Uterus (tissue), 2 donors: ENCODE data around the gene SRSF4.

Source experiments
- POLR2A ChIP-seq, 2 donors: fragments of 450-650 bp; IDR thresholded peaks; one replicate each; pipeline ENCODE4 v1.6.1; 2016; ENCODE audit warnings: antibody characterized with exemption in 2 of 2, mild to moderate bottlenecking in 1 of 2, moderate library complexity in 1 of 2
- TF ChIP-seq, protein P1 (sequence below), 4 experiments: fragments of 200-600 bp in 2 of 4; fragments of 450-650 bp in 2 of 4; sonication (generic) in 2 of 4; IDR thresholded peaks; one replicate each; pipeline ENCODE4 v1.5.1; 2016 to 2019; ENCODE audit warnings: antibody characterized with exemption in 4 of 4, mild to moderate bottlenecking in 2 of 4, moderate library complexity in 1 of 4

DNA sequence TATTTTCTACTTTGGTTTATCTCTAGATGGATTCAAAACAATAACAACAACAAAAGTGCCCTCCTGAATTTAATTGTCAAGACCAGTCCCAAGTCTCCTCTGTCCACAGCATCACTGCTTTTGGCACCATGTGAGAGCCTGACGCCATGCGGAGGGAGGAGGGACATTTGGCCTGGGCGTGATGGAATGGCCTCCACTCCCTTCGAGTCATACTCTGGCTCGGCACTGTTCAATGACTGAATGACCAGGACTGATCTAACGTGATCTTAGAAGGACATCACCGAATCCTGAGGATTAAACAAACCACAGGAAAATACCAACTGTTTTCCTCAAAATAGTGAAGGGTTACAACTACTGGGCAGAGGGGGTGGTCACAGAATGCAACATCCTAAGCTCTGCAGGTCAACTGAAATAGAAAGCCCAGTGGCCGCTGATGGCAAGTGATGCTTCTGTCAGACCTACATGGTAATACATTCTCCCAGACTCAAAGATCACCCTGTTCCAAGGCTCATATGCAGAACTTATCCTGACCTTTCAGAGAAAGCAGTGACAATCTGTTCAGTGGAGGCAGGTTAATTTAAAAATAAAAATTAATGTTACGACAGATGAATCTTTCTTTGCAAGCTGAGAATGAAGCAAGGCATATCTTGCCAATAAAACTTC lies 19.1 kb downstream of the SRSF4 start:
- TF ChIP-seq POLR2A (IDR thresholded peaks at IDR 0.05) = no peak
- TF ChIP-seq, protein P1, sequence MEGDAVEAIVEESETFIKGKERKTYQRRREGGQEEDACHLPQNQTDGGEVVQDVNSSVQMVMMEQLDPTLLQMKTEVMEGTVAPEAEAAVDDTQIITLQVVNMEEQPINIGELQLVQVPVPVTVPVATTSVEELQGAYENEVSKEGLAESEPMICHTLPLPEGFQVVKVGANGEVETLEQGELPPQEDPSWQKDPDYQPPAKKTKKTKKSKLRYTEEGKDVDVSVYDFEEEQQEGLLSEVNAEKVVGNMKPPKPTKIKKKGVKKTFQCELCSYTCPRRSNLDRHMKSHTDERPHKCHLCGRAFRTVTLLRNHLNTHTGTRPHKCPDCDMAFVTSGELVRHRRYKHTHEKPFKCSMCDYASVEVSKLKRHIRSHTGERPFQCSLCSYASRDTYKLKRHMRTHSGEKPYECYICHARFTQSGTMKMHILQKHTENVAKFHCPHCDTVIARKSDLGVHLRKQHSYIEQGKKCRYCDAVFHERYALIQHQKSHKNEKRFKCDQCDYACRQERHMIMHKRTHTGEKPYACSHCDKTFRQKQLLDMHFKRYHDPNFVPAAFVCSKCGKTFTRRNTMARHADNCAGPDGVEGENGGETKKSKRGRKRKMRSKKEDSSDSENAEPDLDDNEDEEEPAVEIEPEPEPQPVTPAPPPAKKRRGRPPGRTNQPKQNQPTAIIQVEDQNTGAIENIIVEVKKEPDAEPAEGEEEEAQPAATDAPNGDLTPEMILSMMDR (IDR thresholded peaks at IDR 0.05) = no peak
